HL-60 (cell line): ENCODE results near the gene SUPT3H.

Experiments
- GABPA ChIP-seq: IDR thresholded peaks from 2 replicates; pipeline ENCODE4 v1.6.1; 2012; ENCODE audit warnings: low read depth
- POLR2AphosphoS5 ChIP-seq: IDR thresholded peaks from 2 replicates; pipeline ENCODE4 v1.6.1; 2012; ENCODE audit warnings: low read depth
- SPI1 ChIP-seq: IDR thresholded peaks from 2 replicates; pipeline ENCODE4 v1.6.1; 2012; ENCODE audit warnings: low read depth, mild to moderate bottlenecking, borderline replicate concordance
- TF ChIP-seq, protein P1 (sequence below): IDR thresholded peaks from one replicate; pipeline ENCODE4 v1.5.1; 2011; ENCODE audit warnings: low read length, control low read depth, inconsistent platforms; ENCODE audit not compliant: insufficient read depth
- TF ChIP-seq, protein P2 (sequence below): IDR thresholded peaks from 2 replicates; pipeline ENCODE4 v1.6.1; 2012; ENCODE audit warnings: low read depth; ENCODE audit not compliant: insufficient replicate concordance

DNA sequence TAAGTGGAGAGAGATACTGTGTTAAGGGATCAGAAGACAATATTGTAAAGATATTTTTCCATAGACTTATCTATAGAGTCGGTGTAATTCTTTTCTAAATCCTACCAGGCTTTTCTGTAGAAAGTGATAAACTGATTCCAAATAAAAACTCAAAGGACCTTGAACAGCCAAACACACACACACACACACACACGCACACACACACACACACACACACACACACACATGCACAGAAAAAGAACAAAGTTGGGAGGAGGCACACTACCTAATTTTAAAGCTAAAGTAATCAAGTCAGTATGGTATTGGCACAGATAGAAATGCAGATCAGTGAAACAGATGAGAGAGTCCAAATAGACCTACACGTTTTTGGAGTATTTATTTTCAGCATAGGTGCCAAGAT, 534.0 kb downstream of the SUPT3H start:
- TF ChIP-seq, protein P1, sequence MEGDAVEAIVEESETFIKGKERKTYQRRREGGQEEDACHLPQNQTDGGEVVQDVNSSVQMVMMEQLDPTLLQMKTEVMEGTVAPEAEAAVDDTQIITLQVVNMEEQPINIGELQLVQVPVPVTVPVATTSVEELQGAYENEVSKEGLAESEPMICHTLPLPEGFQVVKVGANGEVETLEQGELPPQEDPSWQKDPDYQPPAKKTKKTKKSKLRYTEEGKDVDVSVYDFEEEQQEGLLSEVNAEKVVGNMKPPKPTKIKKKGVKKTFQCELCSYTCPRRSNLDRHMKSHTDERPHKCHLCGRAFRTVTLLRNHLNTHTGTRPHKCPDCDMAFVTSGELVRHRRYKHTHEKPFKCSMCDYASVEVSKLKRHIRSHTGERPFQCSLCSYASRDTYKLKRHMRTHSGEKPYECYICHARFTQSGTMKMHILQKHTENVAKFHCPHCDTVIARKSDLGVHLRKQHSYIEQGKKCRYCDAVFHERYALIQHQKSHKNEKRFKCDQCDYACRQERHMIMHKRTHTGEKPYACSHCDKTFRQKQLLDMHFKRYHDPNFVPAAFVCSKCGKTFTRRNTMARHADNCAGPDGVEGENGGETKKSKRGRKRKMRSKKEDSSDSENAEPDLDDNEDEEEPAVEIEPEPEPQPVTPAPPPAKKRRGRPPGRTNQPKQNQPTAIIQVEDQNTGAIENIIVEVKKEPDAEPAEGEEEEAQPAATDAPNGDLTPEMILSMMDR = no peak
- TF ChIP-seq, protein P2, sequence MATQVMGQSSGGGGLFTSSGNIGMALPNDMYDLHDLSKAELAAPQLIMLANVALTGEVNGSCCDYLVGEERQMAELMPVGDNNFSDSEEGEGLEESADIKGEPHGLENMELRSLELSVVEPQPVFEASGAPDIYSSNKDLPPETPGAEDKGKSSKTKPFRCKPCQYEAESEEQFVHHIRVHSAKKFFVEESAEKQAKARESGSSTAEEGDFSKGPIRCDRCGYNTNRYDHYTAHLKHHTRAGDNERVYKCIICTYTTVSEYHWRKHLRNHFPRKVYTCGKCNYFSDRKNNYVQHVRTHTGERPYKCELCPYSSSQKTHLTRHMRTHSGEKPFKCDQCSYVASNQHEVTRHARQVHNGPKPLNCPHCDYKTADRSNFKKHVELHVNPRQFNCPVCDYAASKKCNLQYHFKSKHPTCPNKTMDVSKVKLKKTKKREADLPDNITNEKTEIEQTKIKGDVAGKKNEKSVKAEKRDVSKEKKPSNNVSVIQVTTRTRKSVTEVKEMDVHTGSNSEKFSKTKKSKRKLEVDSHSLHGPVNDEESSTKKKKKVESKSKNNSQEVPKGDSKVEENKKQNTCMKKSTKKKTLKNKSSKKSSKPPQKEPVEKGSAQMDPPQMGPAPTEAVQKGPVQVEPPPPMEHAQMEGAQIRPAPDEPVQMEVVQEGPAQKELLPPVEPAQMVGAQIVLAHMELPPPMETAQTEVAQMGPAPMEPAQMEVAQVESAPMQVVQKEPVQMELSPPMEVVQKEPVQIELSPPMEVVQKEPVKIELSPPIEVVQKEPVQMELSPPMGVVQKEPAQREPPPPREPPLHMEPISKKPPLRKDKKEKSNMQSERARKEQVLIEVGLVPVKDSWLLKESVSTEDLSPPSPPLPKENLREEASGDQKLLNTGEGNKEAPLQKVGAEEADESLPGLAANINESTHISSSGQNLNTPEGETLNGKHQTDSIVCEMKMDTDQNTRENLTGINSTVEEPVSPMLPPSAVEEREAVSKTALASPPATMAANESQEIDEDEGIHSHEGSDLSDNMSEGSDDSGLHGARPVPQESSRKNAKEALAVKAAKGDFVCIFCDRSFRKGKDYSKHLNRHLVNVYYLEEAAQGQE = no peak
- TF ChIP-seq POLR2AphosphoS5 (no peak), GABPA (no peak), SPI1 (no peak)
